DND-41 (cell line): ENCODE measurements around the gene TRIM15.

Experiments used
- EZH2 ChIP-seq: IDR thresholded peaks from 3 replicates; pipeline ENCODE4 v1.6.1; 2012; ENCODE audit warnings: borderline replicate concordance, low read depth, mild to moderate bottlenecking, moderate library complexity, low read length, inconsistent platforms; ENCODE audit not compliant: severe bottlenecking
- TF ChIP-seq, protein P1 (sequence below): IDR thresholded peaks from 2 replicates; pipeline ENCODE4 v1.5.1; 2012; ENCODE audit warnings: borderline replicate concordance, low read length, moderate library complexity, mild to moderate bottlenecking; ENCODE audit not compliant: poor library complexity, severe bottlenecking; ENCODE audit errors: extremely low read depth

DNA sequence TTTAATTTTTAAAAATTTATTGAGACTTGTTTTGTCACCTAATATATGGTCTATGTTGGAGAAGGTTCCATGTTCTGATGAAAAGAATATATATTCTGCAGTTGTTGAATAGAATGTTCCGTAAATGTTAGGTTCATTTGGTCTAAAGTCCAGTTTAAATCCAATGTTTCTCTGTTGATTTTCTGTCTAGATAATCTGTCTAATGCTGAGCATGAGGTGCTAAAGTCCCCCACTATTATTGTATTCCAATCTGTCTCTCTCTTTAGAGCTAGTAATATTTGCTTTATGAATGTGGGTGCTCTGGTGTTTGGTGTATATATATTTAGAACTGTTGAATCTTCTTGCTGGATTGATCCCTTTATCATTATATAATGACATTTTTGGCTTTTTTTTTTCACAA, 15.5 kb downstream of the TRIM15 start:
- TF ChIP-seq, protein P1, sequence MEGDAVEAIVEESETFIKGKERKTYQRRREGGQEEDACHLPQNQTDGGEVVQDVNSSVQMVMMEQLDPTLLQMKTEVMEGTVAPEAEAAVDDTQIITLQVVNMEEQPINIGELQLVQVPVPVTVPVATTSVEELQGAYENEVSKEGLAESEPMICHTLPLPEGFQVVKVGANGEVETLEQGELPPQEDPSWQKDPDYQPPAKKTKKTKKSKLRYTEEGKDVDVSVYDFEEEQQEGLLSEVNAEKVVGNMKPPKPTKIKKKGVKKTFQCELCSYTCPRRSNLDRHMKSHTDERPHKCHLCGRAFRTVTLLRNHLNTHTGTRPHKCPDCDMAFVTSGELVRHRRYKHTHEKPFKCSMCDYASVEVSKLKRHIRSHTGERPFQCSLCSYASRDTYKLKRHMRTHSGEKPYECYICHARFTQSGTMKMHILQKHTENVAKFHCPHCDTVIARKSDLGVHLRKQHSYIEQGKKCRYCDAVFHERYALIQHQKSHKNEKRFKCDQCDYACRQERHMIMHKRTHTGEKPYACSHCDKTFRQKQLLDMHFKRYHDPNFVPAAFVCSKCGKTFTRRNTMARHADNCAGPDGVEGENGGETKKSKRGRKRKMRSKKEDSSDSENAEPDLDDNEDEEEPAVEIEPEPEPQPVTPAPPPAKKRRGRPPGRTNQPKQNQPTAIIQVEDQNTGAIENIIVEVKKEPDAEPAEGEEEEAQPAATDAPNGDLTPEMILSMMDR: no peak
- TF ChIP-seq EZH2: no peak
